CD4-positive, alpha-beta memory T cell (primary cell): Measurements from ENCODE around the gene DOCK3. TPM values are rescaled to one million over a fixed set of nuclear protein-coding genes. Genes with fewer than 3 reads are reported as not detected.

Source experiments
- CTCF ChIA-PET: fragments of 350-600 bp; sonication (Branson Sonifier 250); formaldehyde crosslinking; loops from one replicate; lab custom pipeline; 2021; ENCODE audit warnings: inconsistent platforms; ENCODE audit not compliant: partially characterized antibody; lab: Charles Lee
- POLR2A ChIA-PET: fragments of 350-600 bp; sonication (Branson Sonifier 250); formaldehyde crosslinking; loops from one replicate; lab custom pipeline; 2021; ENCODE audit not compliant: partially characterized antibody; lab: Charles Lee
- DNase-seq, 5 donors: peaks; one replicate each; pipeline versions ENCODE4 v3.0.0 to v3.0.0-alpha.2; 2020 to 2022; ENCODE audit warnings: mixed read lengths in 1 of 5
- H3K27ac ChIP-seq: one replicate; pipeline ENCODE4 v1.7.0; 2013; ENCODE audit warnings: low read depth, low read length
- H3K27me3 ChIP-seq: 2 replicates; pipeline ENCODE4 v1.7.0; 2013; ENCODE audit warnings: mild to moderate bottlenecking, low read length, moderate library complexity; ENCODE audit not compliant: insufficient read depth
- H3K36me3 ChIP-seq: 2 replicates; pipeline ENCODE4 v1.7.0; 2013; ENCODE audit warnings: mild to moderate bottlenecking, low read length, moderate library complexity; ENCODE audit not compliant: insufficient read depth
- H3K4me1 ChIP-seq: 2 replicates; pipeline ENCODE4 v1.7.0; 2013; ENCODE audit warnings: mild to moderate bottlenecking, low read length, moderate library complexity; ENCODE audit not compliant: insufficient read depth
- H3K4me3 ChIP-seq, 2 donors: one replicate each; pipeline ENCODE4 v1.7.0; 2013; ENCODE audit warnings: low read length in 2 of 2, mild to moderate bottlenecking in 1 of 2
- H3K9me3 ChIP-seq, 2 donors: one replicate each; pipeline ENCODE4 v1.7.0; 2013; ENCODE audit warnings: low read length in 2 of 2, control low read depth in 1 of 2; ENCODE audit not compliant: control insufficient read depth in 1 of 2
- H3K27ac Mint-ChIP-seq, 7 donors: one replicate each; pipeline ENCODE4 v1.8.0; 2020 to 2021; ENCODE audit warnings: mixed read lengths in 7 of 7, mild to moderate bottlenecking in 6 of 7, inconsistent platforms in 3 of 7, moderate library complexity in 3 of 7
- H3K27me3 Mint-ChIP-seq, 2 donors: one replicate each; pipeline ENCODE4 v1.8.0; 2020 to 2021; ENCODE audit warnings: mixed read lengths in 2 of 2
- H3K36me3 Mint-ChIP-seq, 2 donors: one replicate each; pipeline ENCODE4 v1.8.0; 2020 to 2021; ENCODE audit warnings: mixed read lengths in 2 of 2, inconsistent platforms in 1 of 2, mild to moderate bottlenecking in 1 of 2
- H3K4me1 Mint-ChIP-seq, 4 donors: one replicate each; pipeline ENCODE4 v1.8.0; 2020 to 2021; ENCODE audit warnings: mixed read lengths in 4 of 4, mild to moderate bottlenecking in 1 of 4
- H3K4me3 Mint-ChIP-seq, 8 donors: one replicate each; pipeline ENCODE4 v1.8.0; 2020 to 2021; ENCODE audit warnings: mixed read lengths in 8 of 8, mild to moderate bottlenecking in 7 of 8, moderate library complexity in 6 of 8, inconsistent platforms in 3 of 8
- H3K9me3 Mint-ChIP-seq, 8 donors: one replicate each; pipeline ENCODE4 v1.8.0; 2020 to 2021; ENCODE audit warnings: mixed read lengths in 8 of 8, mild to moderate bottlenecking in 5 of 8, inconsistent platforms in 3 of 8, moderate library complexity in 1 of 8
- intact Hi-C: fragments of 100-400 bp; cut with micrococcal nuclease; formaldehyde crosslinking; loops from one replicate; pipeline ENCODE4 v1.15.1; 2023
- polyA plus RNA-seq, 2 donors: library from polyadenylated mRNA; unstranded; fragments of 300-500 nt; fragmentation: Illumina TruSeq; gene quantifications; one replicate each; pipeline ENCODE4 v1.2.3, GENCODE V29; 2021
- total RNA-seq, 2 experiments: library from RNA; stranded (reverse); gene quantifications; one replicate each; pipeline ENCODE4 v1.2.3, GENCODE V29; 2021

DOCK3 gene
- total and polyA plus RNA-seq, 4 experiments from 2014 or later, result 0.04 to 2.6 (median 1.3) TPM

DNA sequence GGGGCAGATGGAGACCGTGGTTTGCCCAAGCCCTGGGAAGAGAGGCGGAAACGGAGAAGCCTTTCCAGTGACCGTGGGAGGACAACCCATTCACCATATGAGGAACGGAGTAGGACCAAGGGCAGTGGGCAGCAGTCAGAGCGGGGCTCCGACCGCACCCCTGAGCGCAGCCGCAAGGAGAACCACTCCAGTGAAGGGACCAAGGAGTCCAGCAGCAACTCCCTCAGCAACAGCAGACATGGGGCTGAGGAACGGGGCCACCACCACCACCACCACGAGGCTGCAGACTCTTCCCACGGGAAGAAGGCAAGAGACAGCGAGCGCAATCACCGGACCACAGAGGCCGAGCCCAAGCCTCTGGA lies 718.4 kb downstream of the DOCK3 start:
- H3K4me3 Mint-ChIP-seq, result peak overlapping the region in 6 of 8 donors; percentile 6 to 63 (median 58)
- Histone ChIP-seq H3K27me3 (no peaks in the 10 kb centered on the region), H3K27ac (peak overlapping the region; percentile 79), H3K36me3 (peaks cover 54% of the 10 kb centered on the region), H3K4me1 (peaks cover 68% of the 10 kb centered on the region), H3K9me3 (no peaks in the 10 kb centered on the region), H3K4me3 (no peak overlapping the region)
- H3K27me3 Mint-ChIP-seq, result no peaks in the 10 kb centered on the region
- H3K36me3 Mint-ChIP-seq, result peaks cover 39 to 65% of the 10 kb centered on the region in 2 donors
- ChIA-PET CTCF (interaction anchor here (1.3 to 1.4 kb wide), 2 partner anchors 109 to 293 kb away, joined by 3 read pairs; no protein-coding TSS in a partner anchor), POLR2A (interaction anchor here (1.4 to 3.2 kb wide), 3 partner anchors 8 to 107 kb away, joined by 3 to 15 read pairs (median 8); partner anchors contain the start of genes DCAF1 and MANF)
- peaks cover 31 to 71% (median 56%) of the 10 kb centered on the region in 4 donors for H3K4me1 Mint-ChIP-seq
- no peak for DNase-seq
- peak overlapping the region in 6 of 7 donors; percentile 31 to 97 (median 76) for H3K27ac Mint-ChIP-seq
- intact Hi-C loops, result no loop called here
- H3K9me3 Mint-ChIP-seq, result no peaks in the 10 kb centered on the region

DNA sequence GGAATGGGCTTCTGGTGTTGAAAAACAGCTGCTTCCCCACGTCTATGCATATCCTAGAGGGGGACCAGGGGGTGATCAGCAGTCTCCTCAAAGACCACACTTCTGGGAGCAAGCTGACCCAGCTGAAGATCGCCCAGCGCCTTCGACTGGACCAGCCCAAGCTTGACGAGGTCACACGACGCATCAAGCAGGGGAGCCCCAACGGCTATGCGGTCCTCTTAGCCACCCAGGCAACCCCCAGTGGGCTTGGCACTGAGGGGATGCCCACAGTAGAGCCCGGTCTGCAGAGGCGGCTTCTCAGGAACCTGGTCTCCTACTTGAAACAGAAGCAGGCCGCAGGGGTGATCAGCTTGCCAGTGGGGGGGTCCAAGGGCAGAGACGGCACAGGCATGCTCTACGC lies 718.8 kb downstream of the DOCK3 start:
- Mint-ChIP-seq H3K27me3 (no peaks in the 10 kb centered on the region), H3K36me3 (peaks cover 38 to 64% of the 10 kb centered on the region in 2 donors), H3K4me3 (peak overlapping the region in 4 of 8 donors; percentile 6 to 58 (median 50)), H3K9me3 (no peaks in the 10 kb centered on the region), H3K27ac (peak overlapping the region in 4 of 7 donors; percentile 74 to 89 (median 86)), H3K4me1 (peaks cover 31 to 67% (median 54%) of the 10 kb centered on the region in 4 donors)
- Histone ChIP-seq H3K27ac (no peak overlapping the region), H3K9me3 (no peaks in the 10 kb centered on the region), H3K36me3 (peaks cover 57% of the 10 kb centered on the region), H3K4me1 (peaks cover 68% of the 10 kb centered on the region), H3K4me3 (no peak overlapping the region), H3K27me3 (no peaks in the 10 kb centered on the region)
- ChIA-PET CTCF (interaction anchor here (1.3 kb wide), 1 partner anchor 108 kb away, joined by 3 read pairs; no protein-coding TSS in a partner anchor), POLR2A (interaction anchor here (1.4 to 3.2 kb wide), 3 partner anchors 8 to 106 kb away, joined by 3 to 15 read pairs (median 8); partner anchors contain the start of genes DCAF1 and MANF)
- DNase-seq, result no peak
- intact Hi-C loops, result no loop called here

DNA sequence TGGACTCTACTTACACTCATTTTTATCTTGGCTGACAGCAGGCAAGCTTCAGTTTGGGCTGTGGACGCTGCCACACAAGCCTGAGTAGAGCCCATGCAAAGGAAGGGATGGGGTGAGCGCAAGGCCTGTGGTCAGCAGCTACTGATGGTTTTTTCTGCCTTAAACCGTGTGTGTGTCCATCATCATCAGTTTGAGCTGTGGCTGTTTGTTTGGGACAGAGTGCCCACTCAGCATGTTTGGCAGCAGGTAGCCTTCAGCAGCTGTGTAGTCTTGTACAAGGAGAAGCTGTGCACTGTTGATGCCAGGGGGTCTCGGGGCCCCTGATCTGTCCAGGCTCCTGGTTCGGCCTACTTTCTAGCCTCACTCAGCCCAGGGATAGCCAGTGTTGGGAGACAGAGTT lies 719.8 kb downstream of the DOCK3 start:
- no peak for DNase-seq
- H3K27ac Mint-ChIP-seq, result peak overlapping the region in 6 of 7 donors; percentile 18 to 89 (median 82)
- H3K36me3 Mint-ChIP-seq, result peaks cover 32 to 63% of the 10 kb centered on the region in 2 donors
- POLR2A ChIA-PET, result interaction anchor here (0.5 to 3.2 kb wide), 2 partner anchors 9 to 826 kb away, joined by 3 to 15 read pairs; partner anchors contain the start of gene MANF
- no peak overlapping the region for H3K4me3 ChIP-seq
- no peaks in the 10 kb centered on the region for H3K9me3 ChIP-seq
- H3K9me3 Mint-ChIP-seq, result no peaks in the 10 kb centered on the region
- no peaks in the 10 kb centered on the region for H3K27me3 Mint-ChIP-seq
- CTCF ChIA-PET, result interaction anchor here (0.9 kb wide), 1 partner anchor 9 kb away, joined by 3 read pairs; the partner anchor contains the start of gene MANF
- H3K4me1 ChIP-seq, result peaks cover 63% of the 10 kb centered on the region
- H3K27me3 ChIP-seq, result no peaks in the 10 kb centered on the region
- intact Hi-C loops, result no loop called here
- H3K27ac ChIP-seq, result peak overlapping the region; percentile 7
- peaks cover 28 to 61% (median 48%) of the 10 kb centered on the region in 4 donors for H3K4me1 Mint-ChIP-seq
- peaks cover 67% of the 10 kb centered on the region for H3K36me3 ChIP-seq
- H3K4me3 Mint-ChIP-seq, result peak overlapping the region in 5 of 8 donors; percentile 28 to 68 (median 52)

DNA sequence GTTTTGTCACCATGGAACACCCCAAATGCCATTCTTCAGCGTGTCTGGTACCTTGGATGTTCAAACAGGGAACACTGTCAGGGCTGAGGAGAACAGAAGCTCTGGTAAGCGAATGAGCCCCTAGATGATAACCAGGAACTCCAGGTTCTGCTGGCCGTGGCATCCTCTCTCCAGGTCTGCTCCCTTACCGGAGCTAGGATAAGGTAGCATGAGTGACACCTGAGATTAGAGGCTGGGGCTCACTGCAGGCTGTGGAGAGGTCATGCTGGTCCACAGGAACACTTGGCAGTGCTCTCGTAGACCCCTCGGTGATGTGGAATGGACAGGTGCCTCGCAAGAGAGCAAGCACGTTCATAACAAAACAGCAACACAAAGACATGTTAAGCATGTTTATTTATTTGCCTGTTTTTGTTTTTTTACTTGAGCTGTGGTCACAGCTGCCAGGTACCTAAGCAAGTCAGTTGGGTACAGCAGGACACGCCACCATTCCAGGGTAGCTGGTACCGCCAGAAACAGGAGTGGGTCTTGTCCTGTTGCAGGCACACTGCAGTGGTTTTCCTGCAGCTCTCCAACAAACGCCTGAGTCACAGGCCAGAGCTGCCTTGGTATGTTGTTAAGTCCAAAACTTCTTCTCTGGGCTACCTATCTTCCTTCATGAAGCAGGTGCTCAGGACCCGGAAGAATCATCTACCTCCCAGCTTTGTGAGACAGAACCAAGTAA lies 720.9 kb downstream of the DOCK3 start:
- Mint-ChIP-seq H3K4me3 (no peak overlapping the region), H3K4me1 (peaks cover 25 to 59% (median 43%) of the 10 kb centered on the region in 4 donors), H3K27me3 (no peaks in the 10 kb centered on the region), H3K36me3 (peaks cover 36 to 69% of the 10 kb centered on the region in 2 donors), H3K27ac (peak overlapping the region; percentile 66 to 88 (median 85)), H3K9me3 (no peaks in the 10 kb centered on the region)
- intact Hi-C loops, result no loop called here
- Histone ChIP-seq H3K27me3 (no peaks in the 10 kb centered on the region), H3K9me3 (no peaks in the 10 kb centered on the region), H3K4me3 (no peak overlapping the region), H3K4me1 (peaks cover 52% of the 10 kb centered on the region), H3K27ac (no peak overlapping the region), H3K36me3 (peaks cover 73% of the 10 kb centered on the region)
- CTCF ChIA-PET, result no interaction called here
- POLR2A ChIA-PET, result interaction anchor here (1.2 to 3.2 kb wide), 2 partner anchors 11 to 104 kb away, joined by 3 to 15 read pairs; partner anchors contain the start of genes DCAF1 and MANF
- no peak for DNase-seq

DNA sequence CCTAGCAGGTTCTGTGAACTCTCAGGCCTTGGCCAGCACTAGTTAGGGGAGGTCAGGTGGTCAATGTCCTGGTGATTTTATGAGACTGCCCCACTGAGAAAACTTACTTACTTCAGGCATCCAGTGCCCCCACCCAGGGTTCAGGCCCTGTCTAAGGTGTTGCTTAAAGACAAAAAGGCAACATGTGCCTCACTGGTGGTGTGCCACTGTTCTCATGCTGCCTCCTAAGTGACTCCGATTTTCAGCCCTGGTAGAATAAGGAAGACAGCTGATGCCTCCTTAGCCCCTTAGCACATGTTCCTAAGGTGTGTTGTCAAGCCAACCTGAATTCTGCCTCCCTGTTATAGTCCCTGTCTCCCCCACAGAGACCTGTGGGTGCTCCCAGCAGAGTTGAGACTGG lies 721.7 kb downstream of the DOCK3 start:
- Histone ChIP-seq H3K4me1 (peaks cover 50% of the 10 kb centered on the region), H3K36me3 (peaks cover 77% of the 10 kb centered on the region), H3K27me3 (no peaks in the 10 kb centered on the region), H3K27ac (peak overlapping the region; percentile 34), H3K9me3 (no peaks in the 10 kb centered on the region), H3K4me3 (no peak overlapping the region)
- Mint-ChIP-seq H3K27me3 (no peaks in the 10 kb centered on the region), H3K4me1 (peaks cover 25 to 56% (median 41%) of the 10 kb centered on the region in 4 donors), H3K9me3 (no peaks in the 10 kb centered on the region), H3K36me3 (peaks cover 36 to 72% of the 10 kb centered on the region in 2 donors), H3K4me3 (peak overlapping the region in 1 of 8 donors; percentile 11), H3K27ac (peak overlapping the region; percentile 19 to 88 (median 59))
- CTCF ChIA-PET, result no interaction called here
- intact Hi-C loops, result no loop called here
- POLR2A ChIA-PET, result interaction anchor here (1.2 to 1.4 kb wide), 3 partner anchors 11 to 103 kb away, joined by 3 to 6 read pairs (median 4); partner anchors contain the start of genes DCAF1 and MANF
- DNase-seq, result no peak

DNA sequence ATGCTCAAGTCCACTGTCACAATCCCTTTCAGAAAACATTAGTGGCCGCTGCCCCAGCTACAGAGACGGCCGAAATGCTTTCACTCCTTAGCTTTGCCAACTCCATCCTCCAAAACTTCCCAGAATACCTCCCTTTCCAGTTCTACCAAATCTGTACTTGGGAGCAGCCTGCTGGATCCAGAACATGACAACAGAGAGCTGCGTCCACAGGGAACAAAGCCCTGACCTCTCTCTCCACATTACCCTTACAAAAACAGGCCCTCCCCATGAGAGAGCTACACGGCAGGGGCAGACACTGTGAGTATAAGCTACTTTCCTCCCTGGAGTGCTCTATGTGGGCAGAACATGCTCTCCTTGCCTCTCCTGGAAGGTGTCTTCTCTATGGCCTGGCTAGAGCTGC lies 722.7 kb downstream of the DOCK3 start:
- Mint-ChIP-seq H3K4me3 (no peak overlapping the region), H3K27me3 (no peaks in the 10 kb centered on the region), H3K27ac (peak overlapping the region in 6 of 7 donors; percentile 3 to 88 (median 60)), H3K4me1 (peaks cover 25 to 59% (median 41%) of the 10 kb centered on the region in 4 donors), H3K9me3 (no peaks in the 10 kb centered on the region), H3K36me3 (peaks cover 45 to 77% of the 10 kb centered on the region in 2 donors)
- Histone ChIP-seq H3K27me3 (no peaks in the 10 kb centered on the region), H3K36me3 (peaks cover 81% of the 10 kb centered on the region), H3K4me1 (peaks cover 45% of the 10 kb centered on the region), H3K27ac (no peak overlapping the region), H3K9me3 (no peaks in the 10 kb centered on the region), H3K4me3 (no peak overlapping the region)
- intact Hi-C loops, result no loop called here
- POLR2A ChIA-PET, result interaction anchor here (1.2 to 1.4 kb wide), 3 partner anchors 10 to 13 kb away, joined by 3 to 6 read pairs (median 4); partner anchors contain the start of gene MANF
- DNase-seq, result no peak
- CTCF ChIA-PET, result interaction anchor here (1.0 to 1.3 kb wide), 3 partner anchors 9 to 37 kb away, joined by 3 to 4 read pairs (median 3); no protein-coding TSS in a partner anchor
